HepG2 (cell line): Measurements from ENCODE around the gene TBC1D20. TPM values are rescaled to one million over a fixed set of nuclear protein-coding genes. Genes with fewer than 3 reads are reported as not detected.

ENCODE experiments used
- AKNA ChIP-seq: sonication (generic); formaldehyde crosslinking; IDR thresholded peaks from 2 replicates; pipeline ENCODE4 v1.4.0; 2020; ENCODE audit warnings: missing genetic modification reagents, borderline replicate concordance
- ATF3 ChIP-seq: sonication (generic); formaldehyde crosslinking; IDR thresholded peaks from 2 replicates; pipeline ENCODE4 v1.4.0; 2020; ENCODE audit warnings: missing genetic modification reagents
- CC2D1A ChIP-seq: sonication (generic); formaldehyde crosslinking; IDR thresholded peaks from 2 replicates; pipeline ENCODE4 v1.8.1; 2023; ENCODE audit warnings: mild to moderate bottlenecking, missing genetic modification reagents
- CENPT ChIP-seq: sonication (generic); formaldehyde crosslinking; IDR thresholded peaks from 2 replicates; pipeline ENCODE4 v1.8.0; 2022; ENCODE audit warnings: low read depth, mild to moderate bottlenecking, moderate library complexity, missing genetic modification reagents
- RFX3 ChIP-seq: IDR thresholded peaks from 2 replicates; pipeline ENCODE4 v1.6.1; 2016; ENCODE audit warnings: missing biosample characterization, missing genetic modification reagents
- RXRB ChIP-seq: IDR thresholded peaks from 2 replicates; pipeline ENCODE4 v1.6.1; 2016; ENCODE audit warnings: borderline replicate concordance, missing genetic modification reagents, missing compliant biosample characterization
- THAP7 ChIP-seq: sonication (generic); formaldehyde crosslinking; IDR thresholded peaks from 2 replicates; pipeline ENCODE4 v1.8.1; 2023; ENCODE audit warnings: mild to moderate bottlenecking, missing genetic modification reagents
- TOPORS ChIP-seq: sonication (generic); formaldehyde crosslinking; IDR thresholded peaks from 2 replicates; pipeline ENCODE4 v1.8.0; 2023; ENCODE audit warnings: mild to moderate bottlenecking, missing genetic modification reagents
- ZBTB2 ChIP-seq: sonication (generic); formaldehyde crosslinking; IDR thresholded peaks from 2 replicates; pipeline ENCODE4 v1.8.0; 2022; ENCODE audit warnings: low read depth, missing genetic modification reagents
- ZNF232 ChIP-seq: sonication (generic); formaldehyde crosslinking; IDR thresholded peaks from 2 replicates; pipeline ENCODE4 v1.4.0; 2020; ENCODE audit warnings: missing genetic modification reagents, borderline replicate concordance
- ZNF280D ChIP-seq: sonication (generic); formaldehyde crosslinking; IDR thresholded peaks from 2 replicates; pipeline ENCODE4 v1.5.1; 2020; ENCODE audit warnings: mild to moderate bottlenecking, missing genetic modification reagents
- ZNF333 ChIP-seq: sonication (generic); formaldehyde crosslinking; IDR thresholded peaks from 2 replicates; pipeline ENCODE4 v1.4.0; 2020; ENCODE audit warnings: mild to moderate bottlenecking, missing genetic modification reagents, borderline replicate concordance
- ZNF75D ChIP-seq: sonication (generic); formaldehyde crosslinking; IDR thresholded peaks from 2 replicates; pipeline ENCODE4 v1.8.1; 2023; ENCODE audit warnings: missing genetic modification reagents, mild to moderate bottlenecking, borderline replicate concordance
- polyA plus RNA-seq, 8 experiments: library from polyadenylated mRNA; depleted of rRNA in 3 of 8; stranded (reverse) in 7 of 8; unstranded in 1 of 8; fragments of >200 nt; fragmentation: Illumina TruSeq in 4 of 8; extraction: Trizol in 4 of 8; gene quantifications; 2 replicates each; pipeline versions ENCODE4 v1.2.1 to v1.2.3, GENCODE V29; 2011 to 2016; ENCODE audit warnings: low read depth in 4 of 8, missing spikeins in 1 of 8, mixed read lengths in 1 of 8; ENCODE audit not compliant: insufficient read depth in 1 of 8
- total RNA-seq, 5 experiments: library from RNA; depleted of rRNA; stranded (reverse); fragments of >200 nt; fragmentation: Illumina TruSeq; extraction: Trizol; gene quantifications; 2 replicates each; pipeline ENCODE4 v1.2.3, GENCODE V29; 2016; ENCODE audit warnings: low read depth in 1 of 5

TBC1D20 gene
- total and polyA plus RNA-seq, 2 of the 13 experiments (the other 11 are each of a cell fraction or from before 2014, with no cell fraction given) = 36.6 to 47.1 TPM

- TF ChIP-seq RXRB (CRISPR knock-in tag) (peak; percentile 58), ZNF280D (CRISPR knock-in tag) (peak; percentile 74; the same call in 1 of the 2 replicates), ATF3 (CRISPR knock-in tag) (no peak), ZBTB2 (CRISPR knock-in tag) (no peak), THAP7 (CRISPR knock-in tag) (peak; percentile 88), AKNA (CRISPR knock-in tag) (peak; percentile 37; the same call in 1 of the 2 replicates), TOPORS (peak; percentile 8; the same call in 1 of the 2 replicates), ZNF75D (peak; percentile 84; the same call in 1 of the 2 replicates), RFX3 (CRISPR knock-in tag) (no peak; the same call in 1 of the 2 replicates), ZNF232 (0 out of 2 replicates have a peak, but pooled peaks have one; percentile 89), CC2D1A (no peak), ZNF333 (CRISPR knock-in tag) (peak; percentile 100), CENPT (CRISPR knock-in tag) (no peak; the same call in 1 of the 2 replicates)
Observed at GRCh38 chr20:407953-408842, 54.1 kb downstream of the TBC1D20 start, which contains the start of gene RBCK1 (continued).
